ENCODE data around the gene SPEG.

The SPEG gene

GRCh38 chr2:219446689-219447088 lies 12.0 kb downstream of the SPEG start:
- peak overlapping the region; percentile 80 for H3K27ac ChIP-seq (ENCODE audit: low read length)
- H3K4me1 ChIP-seq (ENCODE audit: control insufficient read depth in 1 of 2, insufficient read depth in 2 of 2, low read length in 2 of 2): peaks cover 0 to 57% of the 10 kb centered on the region in 2 donors
- H3K27me3 ChIP-seq (ENCODE audit: low read depth, low read length): peaks cover 7% of the 10 kb centered on the region
- peak overlapping the region in 1 of 2 donors; percentile 19 for H3K4me3 ChIP-seq (ENCODE audit: low read depth in 1 of 2, low read length in 2 of 2)
- H3K36me3 ChIP-seq (ENCODE audit: control insufficient read depth in 1 of 2, insufficient read depth in 2 of 2, low read length in 2 of 2): no peaks in the 10 kb centered on the region
- H3K9me3 ChIP-seq (ENCODE audit: control insufficient read depth in 1 of 2, low read length in 2 of 2): no peaks in the 10 kb centered on the region

- peaks cover 0 to 5% of the 10 kb centered on the region in 2 donors for H3K36me3 ChIP-seq (ENCODE audit: control insufficient read depth in 1 of 2, insufficient read depth in 2 of 2, low read length in 2 of 2)
- no peak overlapping the region for H3K4me3 ChIP-seq (ENCODE audit: low read depth in 1 of 2, low read length in 2 of 2)
- peaks cover 0 to 56% of the 10 kb centered on the region in 2 donors for H3K4me1 ChIP-seq (ENCODE audit: control insufficient read depth in 1 of 2, insufficient read depth in 2 of 2, low read length in 2 of 2)
- H3K9me3 ChIP-seq (ENCODE audit: control insufficient read depth in 1 of 2, low read length in 2 of 2): no peaks in the 10 kb centered on the region
- H3K27ac ChIP-seq (ENCODE audit: low read length): peak overlapping the region; percentile 80
- H3K27me3 ChIP-seq (ENCODE audit: low read depth, low read length): peaks cover 7% of the 10 kb centered on the region
Observed at GRCh38 chr2:219447242-219448098, 12.8 kb downstream of the SPEG start.

GRCh38 chr2:219448099-219448775 lies 13.6 kb downstream of the SPEG start:
- Histone ChIP-seq H3K4me1 (ENCODE audit: control insufficient read depth in 1 of 2, insufficient read depth in 2 of 2, low read length in 2 of 2) (peaks cover 0 to 48% of the 10 kb centered on the region in 2 donors), H3K9me3 (ENCODE audit: control insufficient read depth in 1 of 2, low read length in 2 of 2) (no peaks in the 10 kb centered on the region), H3K27ac (ENCODE audit: low read length) (no peak overlapping the region), H3K27me3 (ENCODE audit: low read depth, low read length) (peaks cover 7% of the 10 kb centered on the region), H3K4me3 (ENCODE audit: low read depth in 1 of 2, low read length in 2 of 2) (peak overlapping the region in 1 of 2 donors; percentile 44), H3K36me3 (ENCODE audit: control insufficient read depth in 1 of 2, insufficient read depth in 2 of 2, low read length in 2 of 2) (peaks cover 0 to 6% of the 10 kb centered on the region in 2 donors)

- Histone ChIP-seq H3K27ac (ENCODE audit: low read length) (peak overlapping the region; percentile 93), H3K36me3 (ENCODE audit: control insufficient read depth in 1 of 2, insufficient read depth in 2 of 2, low read length in 2 of 2) (peaks cover 0 to 8% of the 10 kb centered on the region in 2 donors), H3K9me3 (ENCODE audit: control insufficient read depth in 1 of 2, low read length in 2 of 2) (no peaks in the 10 kb centered on the region), H3K4me1 (ENCODE audit: control insufficient read depth in 1 of 2, insufficient read depth in 2 of 2, low read length in 2 of 2) (peaks cover 0 to 45% of the 10 kb centered on the region in 2 donors), H3K27me3 (ENCODE audit: low read depth, low read length) (peaks cover 7% of the 10 kb centered on the region), H3K4me3 (ENCODE audit: low read depth in 1 of 2, low read length in 2 of 2) (peak overlapping the region in 1 of 2 donors; percentile 44)
Observed at GRCh38 chr2:219448776-219449341, 14.2 kb downstream of the SPEG start.

GRCh38 chr2:219449609-219450008 lies 15.0 kb downstream of the SPEG start:
- H3K4me3 ChIP-seq (ENCODE audit: low read depth in 1 of 2, low read length in 2 of 2): peak overlapping the region in 1 of 2 donors; percentile 44
- peak overlapping the region; percentile 93 for H3K27ac ChIP-seq (ENCODE audit: low read length)

GRCh38 chr2:219451661-219452360 lies 17.2 kb downstream of the SPEG start:
- H3K4me1 ChIP-seq (ENCODE audit: control insufficient read depth in 1 of 2, insufficient read depth in 2 of 2, low read length in 2 of 2): peaks cover 0 to 25% of the 10 kb centered on the region in 2 donors
- no peaks in the 10 kb centered on the region for H3K9me3 ChIP-seq (ENCODE audit: control insufficient read depth in 1 of 2, low read length in 2 of 2)
- peaks cover 7% of the 10 kb centered on the region for H3K27me3 ChIP-seq (ENCODE audit: low read depth, low read length)
- H3K27ac ChIP-seq (ENCODE audit: low read length): peak overlapping the region; percentile 93
- peak overlapping the region in 1 of 2 donors; percentile 30 for H3K4me3 ChIP-seq (ENCODE audit: low read depth in 1 of 2, low read length in 2 of 2)
- H3K36me3 ChIP-seq (ENCODE audit: control insufficient read depth in 1 of 2, insufficient read depth in 2 of 2, low read length in 2 of 2): peaks cover 0 to 8% of the 10 kb centered on the region in 2 donors

More at GRCh38 chr2:219449609-219450008, 15.0 kb downstream of the SPEG start:
- H3K36me3 ChIP-seq (ENCODE audit: control insufficient read depth in 1 of 2, insufficient read depth in 2 of 2, low read length in 2 of 2): peaks cover 0 to 8% of the 10 kb centered on the region in 2 donors
- no peaks in the 10 kb centered on the region for H3K9me3 ChIP-seq (ENCODE audit: control insufficient read depth in 1 of 2, low read length in 2 of 2)
- H3K27me3 ChIP-seq (ENCODE audit: low read depth, low read length): peaks cover 7% of the 10 kb centered on the region
- peaks cover 0 to 42% of the 10 kb centered on the region in 2 donors for H3K4me1 ChIP-seq (ENCODE audit: control insufficient read depth in 1 of 2, insufficient read depth in 2 of 2, low read length in 2 of 2)

- Histone ChIP-seq H3K27ac (ENCODE audit: low read length) (peak overlapping the region; percentile 93), H3K36me3 (ENCODE audit: control insufficient read depth in 1 of 2, insufficient read depth in 2 of 2, low read length in 2 of 2) (peaks cover 0 to 8% of the 10 kb centered on the region in 2 donors), H3K9me3 (ENCODE audit: control insufficient read depth in 1 of 2, low read length in 2 of 2) (no peaks in the 10 kb centered on the region), H3K4me1 (ENCODE audit: control insufficient read depth in 1 of 2, insufficient read depth in 2 of 2, low read length in 2 of 2) (peaks cover 0 to 25% of the 10 kb centered on the region in 2 donors), H3K27me3 (ENCODE audit: low read depth, low read length) (peaks cover 6% of the 10 kb centered on the region), H3K4me3 (ENCODE audit: low read depth in 1 of 2, low read length in 2 of 2) (peak overlapping the region in 1 of 2 donors; percentile 36)
Observed at GRCh38 chr2:219452361-219453317, 18.0 kb downstream of the SPEG start.

- no peaks in the 10 kb centered on the region for H3K27me3 ChIP-seq (ENCODE audit: low read depth, low read length)
- no peaks in the 10 kb centered on the region for H3K9me3 ChIP-seq (ENCODE audit: control insufficient read depth in 1 of 2, low read length in 2 of 2)
- H3K36me3 ChIP-seq (ENCODE audit: control insufficient read depth in 1 of 2, insufficient read depth in 2 of 2, low read length in 2 of 2): peaks cover 0 to 8% of the 10 kb centered on the region in 2 donors
- peak overlapping the region; percentile 93 for H3K27ac ChIP-seq (ENCODE audit: low read length)
- H3K4me1 ChIP-seq (ENCODE audit: control insufficient read depth in 1 of 2, insufficient read depth in 2 of 2, low read length in 2 of 2): peaks cover 0 to 16% of the 10 kb centered on the region in 2 donors
- peak overlapping the region in 1 of 2 donors; percentile 36 for H3K4me3 ChIP-seq (ENCODE audit: low read depth in 1 of 2, low read length in 2 of 2)
Observed at GRCh38 chr2:219453671-219454590, 19.3 kb downstream of the SPEG start.

GRCh38 chr2:219455581-219455980 lies 20.9 kb downstream of the SPEG start:
- Histone ChIP-seq H3K9me3 (ENCODE audit: control insufficient read depth in 1 of 2, low read length in 2 of 2) (no peaks in the 10 kb centered on the region), H3K36me3 (ENCODE audit: control insufficient read depth in 1 of 2, insufficient read depth in 2 of 2, low read length in 2 of 2) (peaks cover 0 to 8% of the 10 kb centered on the region in 2 donors), H3K4me1 (ENCODE audit: control insufficient read depth in 1 of 2, insufficient read depth in 2 of 2, low read length in 2 of 2) (peaks cover 0 to 14% of the 10 kb centered on the region in 2 donors), H3K27ac (ENCODE audit: low read length) (no peak overlapping the region), H3K27me3 (ENCODE audit: low read depth, low read length) (no peaks in the 10 kb centered on the region), H3K4me3 (ENCODE audit: low read depth in 1 of 2, low read length in 2 of 2) (no peak overlapping the region)
